RKO (cell line): ENCODE measurements around the gene CLSTN2.

ENCODE experiments used
- DNase-seq: peaks from one replicate; pipeline ENCODE4 v3.0.0-alpha.2; 2016; ENCODE audit warnings: low spot score

Gene CLSTN2

DNA sequence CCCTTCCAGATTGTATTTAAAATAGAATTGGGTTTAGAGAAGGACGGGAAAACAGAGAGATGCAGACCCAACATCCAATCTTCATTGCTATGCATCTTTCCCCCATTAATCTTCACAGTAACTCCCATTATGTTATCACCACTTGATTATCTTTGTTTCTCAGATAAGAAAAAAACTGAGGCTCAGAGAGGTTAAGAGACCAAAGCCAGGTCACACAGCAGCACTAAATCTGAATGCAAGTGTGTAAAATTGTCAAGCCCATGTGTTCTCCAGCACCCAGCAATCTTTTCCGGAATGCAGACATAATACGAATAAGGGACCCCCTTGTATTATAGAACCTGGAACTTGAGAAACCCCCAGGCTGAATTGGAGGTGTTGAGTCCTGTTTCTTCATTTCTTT, 662.4 kb downstream of the CLSTN2 start:
- no peak for DNase-seq

DNA sequence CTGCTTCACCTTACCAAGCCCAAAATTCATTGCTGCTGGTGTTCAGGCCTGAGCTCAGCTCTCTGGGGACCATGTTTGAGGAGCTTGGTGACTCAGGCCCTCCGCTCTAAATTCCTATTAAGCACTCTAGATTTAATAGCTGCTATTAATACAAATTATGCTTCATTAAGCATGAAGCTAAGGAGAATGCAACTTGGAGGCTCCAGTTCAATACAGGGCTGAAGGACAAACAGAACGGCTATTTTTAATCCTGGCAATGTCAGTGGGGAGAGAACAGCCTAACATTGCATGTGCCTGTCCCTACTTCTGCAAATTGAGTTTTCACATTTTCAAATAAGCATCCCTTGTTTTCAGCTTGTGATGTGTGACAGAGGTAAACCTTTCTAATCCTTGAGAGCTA, 662.8 kb downstream of the CLSTN2 start:
- DNase-seq = no peak

DNA sequence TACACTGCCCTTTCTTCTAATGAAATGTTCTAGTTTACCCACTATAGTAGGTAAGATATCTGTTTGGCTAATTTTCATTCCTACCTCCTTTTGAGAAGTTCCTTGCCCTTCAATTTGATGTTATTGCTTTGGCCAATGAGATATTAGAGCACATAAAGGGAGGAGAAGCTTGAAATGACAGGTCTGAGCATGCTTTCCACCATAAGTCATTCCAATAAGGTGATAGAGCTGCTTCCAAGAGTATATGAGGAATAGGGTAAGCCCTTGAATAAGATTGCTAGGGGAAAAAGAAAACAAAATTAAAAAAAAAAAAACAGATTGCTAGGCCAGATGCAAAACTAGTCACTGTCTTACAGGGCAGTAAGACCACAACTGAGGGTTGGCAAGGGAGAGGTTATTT, 664.0 kb downstream of the CLSTN2 start:
- no peak for DNase-seq

DNA sequence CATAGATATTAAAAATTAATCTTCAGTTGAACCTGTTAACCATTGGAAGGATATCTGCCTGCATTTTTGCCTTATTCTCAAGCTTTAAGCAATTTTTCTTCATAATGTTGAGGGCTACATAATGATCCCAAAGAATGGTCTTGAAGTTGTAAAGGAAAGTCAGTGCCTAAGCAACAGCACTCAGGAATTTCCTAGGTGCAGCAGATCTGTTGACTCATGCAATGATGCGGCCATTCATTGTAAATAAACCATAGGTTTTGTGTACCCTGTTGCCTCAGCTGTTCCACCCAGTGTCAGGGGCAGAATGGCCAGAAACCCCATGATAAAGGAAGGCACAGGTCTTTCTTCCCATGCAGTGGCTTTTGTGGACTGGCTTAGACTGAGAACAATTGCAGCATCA, 664.5 kb downstream of the CLSTN2 start:
- no peak for DNase-seq

DNA sequence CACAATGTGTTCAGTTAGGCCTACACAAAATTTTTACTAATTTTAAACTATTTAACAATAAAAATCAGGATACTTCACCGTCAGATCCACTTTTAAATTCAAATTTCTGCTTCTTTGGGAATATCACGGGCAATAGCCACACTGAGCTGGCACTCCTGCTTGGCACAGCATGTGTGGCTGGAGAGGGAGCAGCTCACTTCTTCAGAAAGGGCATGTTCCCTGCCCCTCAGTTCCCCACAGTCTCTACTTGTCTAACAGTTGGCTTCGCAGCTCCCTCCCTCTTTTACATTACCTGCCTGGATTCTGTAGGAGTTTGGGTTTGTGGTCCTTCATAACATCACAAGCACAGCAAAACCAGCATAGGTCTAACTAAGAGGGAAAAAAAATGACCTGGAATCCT, 666.9 kb downstream of the CLSTN2 start:
- no peak for DNase-seq

DNA sequence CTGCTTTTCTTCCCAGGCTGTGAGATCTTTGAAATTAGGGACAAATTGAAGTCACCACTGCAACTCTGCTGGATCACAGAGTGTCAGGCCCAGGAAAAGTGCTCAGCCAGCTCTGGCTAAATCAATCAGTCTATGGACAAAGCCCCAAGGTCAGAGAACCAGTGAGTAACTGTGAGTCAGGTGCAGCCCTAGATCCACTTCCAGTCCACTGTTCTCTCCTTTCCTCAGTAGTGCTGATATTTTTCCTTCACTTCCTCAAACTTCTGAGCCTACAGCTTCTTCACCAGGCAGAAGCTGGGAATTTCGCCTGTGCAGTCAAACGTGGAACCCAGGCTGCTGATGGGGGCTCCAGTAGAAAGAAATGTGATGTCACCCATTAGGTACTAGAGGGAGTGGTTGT, 667.8 kb downstream of the CLSTN2 start:
- peak; percentile 9 for DNase-seq

DNA sequence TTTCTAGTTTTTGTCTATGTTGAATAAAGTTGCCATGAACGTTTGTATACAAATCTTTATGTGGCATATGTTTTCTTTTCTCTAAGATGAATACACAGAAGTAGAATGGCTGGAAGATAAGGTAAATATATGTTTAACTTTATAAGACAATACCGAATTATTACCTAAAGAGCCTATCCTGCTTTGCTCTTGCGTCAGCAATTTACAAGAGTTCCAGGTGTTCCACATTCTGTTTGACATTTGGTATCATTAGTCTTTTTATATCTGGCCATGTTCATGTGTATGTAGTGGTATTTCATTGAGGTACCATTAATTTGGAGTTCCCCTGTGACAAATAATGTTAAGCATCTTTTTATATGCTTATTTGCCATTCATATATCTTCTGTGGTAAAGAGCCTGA, 668.8 kb downstream of the CLSTN2 start:
- no peak for DNase-seq

DNA sequence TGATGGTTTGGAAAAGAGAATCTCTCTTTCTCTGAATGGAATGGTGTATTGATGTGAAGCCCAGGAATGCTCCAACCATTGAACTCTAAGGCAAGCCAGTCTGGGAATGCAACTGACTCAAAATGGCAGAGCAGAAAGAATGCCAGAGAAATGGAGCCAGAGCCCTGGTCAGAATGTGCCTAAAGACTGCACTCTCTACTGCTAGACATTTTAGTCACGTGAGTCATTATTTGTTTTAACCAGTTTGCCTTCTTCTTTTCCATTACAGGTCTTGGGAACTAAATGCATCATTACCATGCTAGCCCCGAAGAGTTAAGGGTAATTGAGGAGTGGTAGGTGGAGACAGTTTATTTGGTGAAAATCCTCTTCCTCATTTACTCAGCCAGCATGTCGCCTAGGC, 675.6 kb downstream of the CLSTN2 start:
- DNase-seq = no peak

DNA sequence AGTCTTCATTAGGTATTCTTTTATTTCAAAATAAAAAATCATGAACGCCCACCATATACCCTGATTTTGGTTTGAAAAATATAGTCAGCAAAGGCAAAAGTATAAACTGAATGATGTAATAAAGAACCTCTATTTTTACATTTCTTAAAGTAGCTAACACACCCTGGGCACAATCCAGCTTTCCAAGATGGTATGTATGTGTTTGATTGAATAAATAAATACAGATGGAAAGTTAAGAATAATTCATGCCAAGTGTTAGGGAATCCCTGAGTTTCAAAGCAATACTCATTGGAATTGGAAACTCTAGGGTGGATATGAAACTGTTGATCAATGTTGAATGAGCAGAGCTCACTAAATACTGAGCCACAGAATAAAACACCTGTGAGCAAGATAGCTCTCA, 679.0 kb downstream of the CLSTN2 start:
- no peak for DNase-seq

DNA sequence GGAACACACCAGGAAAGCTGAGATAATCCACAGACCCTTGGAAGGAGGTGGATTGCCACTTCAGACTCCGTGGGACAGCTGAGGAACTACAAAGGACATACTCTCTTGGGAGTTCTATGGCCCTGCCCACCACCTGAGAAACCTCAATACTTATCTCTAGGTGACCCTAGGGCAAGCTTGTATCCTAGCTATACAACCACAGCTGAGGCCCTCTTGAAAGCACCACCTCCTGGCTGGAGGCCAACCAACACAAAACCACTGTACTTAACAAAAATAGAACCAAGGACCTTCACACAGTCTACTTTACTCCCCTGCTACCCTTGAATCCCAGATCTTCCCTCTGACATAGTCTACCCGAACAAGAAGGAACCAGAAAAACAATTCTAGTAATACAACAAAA, 682.1 kb downstream of the CLSTN2 start:
- no peak for DNase-seq

DNA sequence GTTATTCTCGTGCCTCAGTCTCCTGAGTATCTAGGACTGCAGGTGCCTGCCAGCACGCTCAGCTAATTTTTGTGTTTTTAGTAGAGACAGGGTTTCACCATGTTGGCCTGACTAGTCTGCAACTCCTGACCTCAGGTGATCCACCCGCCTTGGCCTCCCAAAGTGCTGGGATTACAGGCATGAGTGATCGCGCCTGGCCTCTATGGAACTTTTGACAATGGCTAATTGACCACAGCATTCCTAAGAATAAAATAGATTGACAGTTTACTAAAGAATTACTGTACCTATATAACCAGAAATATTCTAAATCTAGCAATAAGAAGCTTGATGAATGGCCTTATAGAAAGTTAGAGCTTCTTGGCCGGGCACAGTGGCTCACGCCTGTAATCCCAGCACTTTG, 691.9 kb downstream of the CLSTN2 start:
- no peak for DNase-seq
